RWPE1 (cell line): Measurements from ENCODE around the gene PAX3.

Experiments
- CTCF ChIA-PET: fragments of 350-600 bp; sonication (Branson Sonifier 250); formaldehyde crosslinking; extraction: SDS; loops from one replicate; lab custom pipeline; 2021; lab: Yijun Ruan, JAX
- POLR2A ChIA-PET: fragments of 400-600 bp; formaldehyde crosslinking; extraction: SDS; loops from one replicate; lab custom pipeline; 2020; ENCODE audit warnings: antibody characterized with exemption; ENCODE audit not compliant: low non-redundant PET; lab: Yijun Ruan, JAX
- DNase-seq: peaks from one replicate; pipeline ENCODE4 v3.0.0; 2012; ENCODE audit warnings: low spot score
- H3K27ac ChIP-seq: fragments of 450-650 bp; 2 replicates; pipeline ENCODE4 v1.5.1; 2017
- TF ChIP-seq, protein P1 (sequence below): fragments of 450-650 bp; conservative IDR thresholded peaks from 2 replicates; pipeline ENCODE4 v1.5.1; 2017; ENCODE audit warnings: low read depth, mild to moderate bottlenecking

The PAX3 gene

GRCh38 chr2:222299906-222300725 is 1.3 kb upstream of the PAX3 start:
- TF ChIP-seq, protein P1, sequence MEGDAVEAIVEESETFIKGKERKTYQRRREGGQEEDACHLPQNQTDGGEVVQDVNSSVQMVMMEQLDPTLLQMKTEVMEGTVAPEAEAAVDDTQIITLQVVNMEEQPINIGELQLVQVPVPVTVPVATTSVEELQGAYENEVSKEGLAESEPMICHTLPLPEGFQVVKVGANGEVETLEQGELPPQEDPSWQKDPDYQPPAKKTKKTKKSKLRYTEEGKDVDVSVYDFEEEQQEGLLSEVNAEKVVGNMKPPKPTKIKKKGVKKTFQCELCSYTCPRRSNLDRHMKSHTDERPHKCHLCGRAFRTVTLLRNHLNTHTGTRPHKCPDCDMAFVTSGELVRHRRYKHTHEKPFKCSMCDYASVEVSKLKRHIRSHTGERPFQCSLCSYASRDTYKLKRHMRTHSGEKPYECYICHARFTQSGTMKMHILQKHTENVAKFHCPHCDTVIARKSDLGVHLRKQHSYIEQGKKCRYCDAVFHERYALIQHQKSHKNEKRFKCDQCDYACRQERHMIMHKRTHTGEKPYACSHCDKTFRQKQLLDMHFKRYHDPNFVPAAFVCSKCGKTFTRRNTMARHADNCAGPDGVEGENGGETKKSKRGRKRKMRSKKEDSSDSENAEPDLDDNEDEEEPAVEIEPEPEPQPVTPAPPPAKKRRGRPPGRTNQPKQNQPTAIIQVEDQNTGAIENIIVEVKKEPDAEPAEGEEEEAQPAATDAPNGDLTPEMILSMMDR = no peak
- H3K27ac ChIP-seq = no peak overlapping the region
- POLR2A ChIA-PET = no interaction called here
- CTCF ChIA-PET = interaction anchor here (0.6 kb wide), 2 partner anchors 247 to 389 kb away, joined by 3 to 7 read pairs; no protein-coding TSS in a partner anchor
- no peak for DNase-seq

DNA sequence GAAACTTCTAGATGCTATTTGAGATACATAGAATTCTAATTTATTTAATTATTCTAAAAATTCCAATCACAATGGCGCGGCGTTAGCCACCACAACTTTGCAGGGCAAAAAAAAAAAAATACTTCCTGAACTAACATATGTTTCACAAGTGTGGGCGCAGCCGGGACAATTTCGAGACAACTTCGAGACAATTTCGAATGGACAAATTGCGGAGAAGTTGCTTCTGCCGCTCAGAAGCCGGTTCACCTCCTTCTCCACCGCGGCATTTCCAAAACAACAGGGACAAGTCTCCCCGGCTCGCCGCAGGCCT is 842 bp downstream of the PAX3 start:
- CTCF ChIA-PET = no interaction called here
- POLR2A ChIA-PET = no interaction called here
- TF ChIP-seq, protein P1 = no peak
- DNase-seq = no peak
- no peak overlapping the region for H3K27ac ChIP-seq

GRCh38 chr2:222297600-222297935 is 1.2 kb downstream of the PAX3 start:
- TF ChIP-seq, protein P1 = no peak
- no peak overlapping the region for H3K27ac ChIP-seq
- no peak for DNase-seq
- ChIA-PET POLR2A (no interaction called here), CTCF (no interaction called here)

GRCh38 chr2:222296911-222297599 is 1.7 kb downstream of the PAX3 start:
- ChIA-PET CTCF (no interaction called here), POLR2A (no interaction called here)
- DNase-seq = no peak
- H3K27ac ChIP-seq = no peak overlapping the region
- TF ChIP-seq, protein P1 = no peak

DNA sequence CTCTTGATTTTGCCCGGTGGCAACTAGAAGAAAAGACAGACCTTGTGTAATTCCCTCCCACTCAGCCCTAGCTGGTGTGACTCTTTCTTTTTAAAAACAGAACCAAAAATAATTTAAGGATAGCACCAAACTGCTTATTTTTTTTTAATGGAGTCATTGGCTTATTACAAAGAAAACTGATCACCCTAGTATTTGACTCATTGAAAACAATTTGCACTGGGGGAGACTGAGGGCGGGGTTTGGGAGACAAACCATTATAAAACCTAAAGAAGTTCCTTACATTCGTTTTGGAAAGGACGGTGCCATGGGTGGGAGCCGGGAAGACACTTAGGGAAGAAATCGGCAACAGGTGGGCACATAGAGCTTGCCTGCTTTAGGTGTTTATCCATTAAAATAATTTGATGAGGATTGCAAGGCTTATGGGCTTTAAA is 2.5 kb downstream of the PAX3 start:
- CTCF ChIA-PET = no interaction called here
- H3K27ac ChIP-seq = no peak overlapping the region
- TF ChIP-seq, protein P1 = no peak
- POLR2A ChIA-PET = no interaction called here
- DNase-seq = no peak

- ChIA-PET POLR2A (no interaction called here), CTCF (no interaction called here)
- TF ChIP-seq, protein P1 = no peak
- H3K27ac ChIP-seq = no peak overlapping the region
- no peak for DNase-seq
These were observed 3.3 kb downstream of the PAX3 start for GRCh38 chr2:222295368-222296062.
